T1000 (cell line): ENCODE measurements around the gene WDR3.

ENCODE experiments used
- DNase-seq: peaks from one replicate; lab custom pipeline; 2025; ENCODE audit warnings: mixed read lengths; lab: John Stamatoyannopoulos, UW

The WDR3 gene

GRCh38 chr1:117952386-117952785 is 22.8 kb downstream of the WDR3 start:
- no peak for DNase-seq

GRCh38 chr1:117959364-117959763 is 29.8 kb downstream of the WDR3 start:
- no peak for DNase-seq

- no peak for DNase-seq
Observed at GRCh38 chr1:117964290-117965038, 34.9 kb downstream of the WDR3 start.

GRCh38 chr1:117967477-117967876 is 37.9 kb downstream of the WDR3 start:
- DNase-seq, result no peak

GRCh38 chr1:117967881-117968280 is 38.3 kb downstream of the WDR3 start:
- DNase-seq, result no peak

GRCh38 chr1:117970252-117970651 is 40.7 kb downstream of the WDR3 start:
- DNase-seq, result no peak

GRCh38 chr1:117971777-117972176 is 42.2 kb downstream of the WDR3 start:
- no peak for DNase-seq

GRCh38 chr1:117976381-117976780 is 46.8 kb downstream of the WDR3 start:
- no peak for DNase-seq

GRCh38 chr1:117981455-117982192 is 52.1 kb downstream of the WDR3 start:
- no peak for DNase-seq

- no peak for DNase-seq
Observed at GRCh38 chr1:117985239-117985638, 55.7 kb downstream of the WDR3 start.

- DNase-seq, result no peak
Observed at GRCh38 chr1:117985973-117986372, 56.4 kb downstream of the WDR3 start.

- DNase-seq, result no peak
Observed at GRCh38 chr1:118004312-118004711, 74.8 kb downstream of the WDR3 start.

- DNase-seq, result no peak
Observed at GRCh38 chr1:118007391-118007790, 77.9 kb downstream of the WDR3 start.

- DNase-seq, result no peak
Observed at GRCh38 chr1:118008011-118008410, 78.5 kb downstream of the WDR3 start.

GRCh38 chr1:118012515-118013124 is 83.1 kb downstream of the WDR3 start:
- DNase-seq, result no peak

- DNase-seq, result no peak
Observed at GRCh38 chr1:118013336-118013735, 83.8 kb downstream of the WDR3 start.

GRCh38 chr1:118013938-118014337 is 84.4 kb downstream of the WDR3 start:
- DNase-seq, result no peak
